Measurements from ENCODE around the gene ADSS1. TPM values are rescaled to one million over a fixed set of nuclear protein-coding genes. Genes with fewer than 3 reads are reported as not detected.

Gene ADSS1
- total RNA-seq, 1 experiment from 2014 or later: 10.0 TPM

DNA sequence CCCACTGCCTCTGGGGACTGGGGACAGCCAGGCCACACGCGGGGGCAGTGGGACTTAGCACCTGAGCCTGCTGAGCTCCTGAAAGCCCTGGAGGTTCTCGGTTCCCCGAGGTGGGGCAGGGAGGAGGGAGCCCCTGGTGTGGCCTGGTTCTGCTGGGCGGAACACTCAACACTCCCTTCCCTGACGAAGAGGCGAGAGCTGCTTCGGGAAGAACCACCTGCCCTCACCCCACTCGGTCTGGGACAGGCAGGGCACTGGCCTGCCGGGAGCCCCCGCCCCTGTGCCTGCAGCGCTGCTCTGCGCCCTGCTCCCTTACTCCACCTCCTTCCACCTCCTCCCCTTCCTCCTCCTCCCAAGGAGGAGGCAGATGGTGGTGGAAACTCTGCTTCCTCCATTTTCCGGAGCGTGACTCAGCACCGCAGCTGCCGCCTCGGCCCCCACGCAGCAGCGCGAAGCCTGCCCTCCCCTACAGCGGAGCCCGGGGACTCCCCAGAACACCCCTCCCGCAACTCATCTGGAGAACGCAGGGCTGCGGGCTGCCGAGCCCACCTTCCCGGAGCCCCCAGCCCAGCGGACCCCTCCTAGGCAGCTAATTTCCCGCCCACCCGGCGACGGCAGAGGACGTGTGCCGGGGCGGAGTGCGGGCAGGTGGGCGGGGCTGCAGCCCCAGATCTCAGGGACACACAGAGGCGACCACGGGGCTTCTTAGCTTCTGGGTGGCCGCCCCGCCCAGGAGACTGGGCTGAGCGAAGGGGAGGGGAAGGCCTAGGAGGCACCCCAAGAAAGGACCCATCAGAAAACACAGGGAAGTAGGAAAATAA, 46.3 kb upstream of the ADSS1 start (continued):
- TF ChIP-seq, protein P1, sequence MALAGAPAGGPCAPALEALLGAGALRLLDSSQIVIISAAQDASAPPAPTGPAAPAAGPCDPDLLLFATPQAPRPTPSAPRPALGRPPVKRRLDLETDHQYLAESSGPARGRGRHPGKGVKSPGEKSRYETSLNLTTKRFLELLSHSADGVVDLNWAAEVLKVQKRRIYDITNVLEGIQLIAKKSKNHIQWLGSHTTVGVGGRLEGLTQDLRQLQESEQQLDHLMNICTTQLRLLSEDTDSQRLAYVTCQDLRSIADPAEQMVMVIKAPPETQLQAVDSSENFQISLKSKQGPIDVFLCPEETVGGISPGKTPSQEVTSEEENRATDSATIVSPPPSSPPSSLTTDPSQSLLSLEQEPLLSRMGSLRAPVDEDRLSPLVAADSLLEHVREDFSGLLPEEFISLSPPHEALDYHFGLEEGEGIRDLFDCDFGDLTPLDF (CRISPR knock-in tag; IDR thresholded peaks at IDR 0.05): no peak
- TF ChIP-seq TEAD4 (CRISPR knock-in tag; IDR thresholded peaks at IDR 0.05) (no peak), ZNF138 (CRISPR knock-in tag; conservative IDR thresholded peaks at IDR 0.05) (no peak), CREM (CRISPR knock-in tag; IDR thresholded peaks at IDR 0.05) (no peak), SOX15 (CRISPR knock-in tag; IDR thresholded peaks at IDR 0.05) (no peak), ZNF232 (CRISPR knock-in tag; IDR thresholded peaks at IDR 0.05) (no peak), NR3C1 (CRISPR knock-in tag; conservative IDR thresholded peaks at IDR 0.05; ENCODE audit: low read depth) (no peak), FOXK1 (CRISPR knock-in tag; IDR thresholded peaks at IDR 0.05) (0 out of 2 replicates have a peak, but pooled peaks have one; percentile 22), MXD4 (CRISPR knock-in tag; IDR thresholded peaks at IDR 0.05; ENCODE audit: borderline replicate concordance) (no peak), PRRX2 (CRISPR knock-in tag; IDR thresholded peaks at IDR 0.05) (no peak), GRHL2 (CRISPR knock-in tag; IDR thresholded peaks at IDR 0.05; ENCODE audit: insufficient replicate concordance, severe bottlenecking) (no peak), EMX1 (CRISPR knock-in tag; IDR thresholded peaks at IDR 0.05) (0 out of 2 replicates have a peak, but pooled peaks have one; percentile 40), ZNF416 (CRISPR knock-in tag; IDR thresholded peaks at IDR 0.05) (peak; percentile 54; the same call in 1 of the 2 replicates)
- TF ChIP-seq, protein P2, sequence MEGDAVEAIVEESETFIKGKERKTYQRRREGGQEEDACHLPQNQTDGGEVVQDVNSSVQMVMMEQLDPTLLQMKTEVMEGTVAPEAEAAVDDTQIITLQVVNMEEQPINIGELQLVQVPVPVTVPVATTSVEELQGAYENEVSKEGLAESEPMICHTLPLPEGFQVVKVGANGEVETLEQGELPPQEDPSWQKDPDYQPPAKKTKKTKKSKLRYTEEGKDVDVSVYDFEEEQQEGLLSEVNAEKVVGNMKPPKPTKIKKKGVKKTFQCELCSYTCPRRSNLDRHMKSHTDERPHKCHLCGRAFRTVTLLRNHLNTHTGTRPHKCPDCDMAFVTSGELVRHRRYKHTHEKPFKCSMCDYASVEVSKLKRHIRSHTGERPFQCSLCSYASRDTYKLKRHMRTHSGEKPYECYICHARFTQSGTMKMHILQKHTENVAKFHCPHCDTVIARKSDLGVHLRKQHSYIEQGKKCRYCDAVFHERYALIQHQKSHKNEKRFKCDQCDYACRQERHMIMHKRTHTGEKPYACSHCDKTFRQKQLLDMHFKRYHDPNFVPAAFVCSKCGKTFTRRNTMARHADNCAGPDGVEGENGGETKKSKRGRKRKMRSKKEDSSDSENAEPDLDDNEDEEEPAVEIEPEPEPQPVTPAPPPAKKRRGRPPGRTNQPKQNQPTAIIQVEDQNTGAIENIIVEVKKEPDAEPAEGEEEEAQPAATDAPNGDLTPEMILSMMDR (IDR thresholded peaks at IDR 0.05): no peak
- TF ChIP-seq, protein P3, sequence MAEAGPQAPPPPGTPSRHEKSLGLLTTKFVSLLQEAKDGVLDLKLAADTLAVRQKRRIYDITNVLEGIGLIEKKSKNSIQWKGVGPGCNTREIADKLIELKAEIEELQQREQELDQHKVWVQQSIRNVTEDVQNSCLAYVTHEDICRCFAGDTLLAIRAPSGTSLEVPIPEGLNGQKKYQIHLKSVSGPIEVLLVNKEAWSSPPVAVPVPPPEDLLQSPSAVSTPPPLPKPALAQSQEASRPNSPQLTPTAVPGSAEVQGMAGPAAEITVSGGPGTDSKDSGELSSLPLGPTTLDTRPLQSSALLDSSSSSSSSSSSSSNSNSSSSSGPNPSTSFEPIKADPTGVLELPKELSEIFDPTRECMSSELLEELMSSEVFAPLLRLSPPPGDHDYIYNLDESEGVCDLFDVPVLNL (CRISPR knock-in tag; IDR thresholded peaks at IDR 0.05; ENCODE audit: borderline replicate concordance, low read depth): no peak; the same call in 1 of the 2 replicates
- TF ChIP-seq, protein P4, sequence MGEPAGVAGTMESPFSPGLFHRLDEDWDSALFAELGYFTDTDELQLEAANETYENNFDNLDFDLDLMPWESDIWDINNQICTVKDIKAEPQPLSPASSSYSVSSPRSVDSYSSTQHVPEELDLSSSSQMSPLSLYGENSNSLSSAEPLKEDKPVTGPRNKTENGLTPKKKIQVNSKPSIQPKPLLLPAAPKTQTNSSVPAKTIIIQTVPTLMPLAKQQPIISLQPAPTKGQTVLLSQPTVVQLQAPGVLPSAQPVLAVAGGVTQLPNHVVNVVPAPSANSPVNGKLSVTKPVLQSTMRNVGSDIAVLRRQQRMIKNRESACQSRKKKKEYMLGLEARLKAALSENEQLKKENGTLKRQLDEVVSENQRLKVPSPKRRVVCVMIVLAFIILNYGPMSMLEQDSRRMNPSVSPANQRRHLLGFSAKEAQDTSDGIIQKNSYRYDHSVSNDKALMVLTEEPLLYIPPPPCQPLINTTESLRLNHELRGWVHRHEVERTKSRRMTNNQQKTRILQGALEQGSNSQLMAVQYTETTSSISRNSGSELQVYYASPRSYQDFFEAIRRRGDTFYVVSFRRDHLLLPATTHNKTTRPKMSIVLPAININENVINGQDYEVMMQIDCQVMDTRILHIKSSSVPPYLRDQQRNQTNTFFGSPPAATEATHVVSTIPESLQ (CRISPR knock-in tag; IDR thresholded peaks at IDR 0.05): no peak
- TF ChIP-seq, protein P5, sequence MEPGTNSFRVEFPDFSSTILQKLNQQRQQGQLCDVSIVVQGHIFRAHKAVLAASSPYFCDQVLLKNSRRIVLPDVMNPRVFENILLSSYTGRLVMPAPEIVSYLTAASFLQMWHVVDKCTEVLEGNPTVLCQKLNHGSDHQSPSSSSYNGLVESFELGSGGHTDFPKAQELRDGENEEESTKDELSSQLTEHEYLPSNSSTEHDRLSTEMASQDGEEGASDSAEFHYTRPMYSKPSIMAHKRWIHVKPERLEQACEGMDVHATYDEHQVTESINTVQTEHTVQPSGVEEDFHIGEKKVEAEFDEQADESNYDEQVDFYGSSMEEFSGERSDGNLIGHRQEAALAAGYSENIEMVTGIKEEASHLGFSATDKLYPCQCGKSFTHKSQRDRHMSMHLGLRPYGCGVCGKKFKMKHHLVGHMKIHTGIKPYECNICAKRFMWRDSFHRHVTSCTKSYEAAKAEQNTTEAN (CRISPR knock-in tag; IDR thresholded peaks at IDR 0.05): no peak
- TF ChIP-seq, protein P6, sequence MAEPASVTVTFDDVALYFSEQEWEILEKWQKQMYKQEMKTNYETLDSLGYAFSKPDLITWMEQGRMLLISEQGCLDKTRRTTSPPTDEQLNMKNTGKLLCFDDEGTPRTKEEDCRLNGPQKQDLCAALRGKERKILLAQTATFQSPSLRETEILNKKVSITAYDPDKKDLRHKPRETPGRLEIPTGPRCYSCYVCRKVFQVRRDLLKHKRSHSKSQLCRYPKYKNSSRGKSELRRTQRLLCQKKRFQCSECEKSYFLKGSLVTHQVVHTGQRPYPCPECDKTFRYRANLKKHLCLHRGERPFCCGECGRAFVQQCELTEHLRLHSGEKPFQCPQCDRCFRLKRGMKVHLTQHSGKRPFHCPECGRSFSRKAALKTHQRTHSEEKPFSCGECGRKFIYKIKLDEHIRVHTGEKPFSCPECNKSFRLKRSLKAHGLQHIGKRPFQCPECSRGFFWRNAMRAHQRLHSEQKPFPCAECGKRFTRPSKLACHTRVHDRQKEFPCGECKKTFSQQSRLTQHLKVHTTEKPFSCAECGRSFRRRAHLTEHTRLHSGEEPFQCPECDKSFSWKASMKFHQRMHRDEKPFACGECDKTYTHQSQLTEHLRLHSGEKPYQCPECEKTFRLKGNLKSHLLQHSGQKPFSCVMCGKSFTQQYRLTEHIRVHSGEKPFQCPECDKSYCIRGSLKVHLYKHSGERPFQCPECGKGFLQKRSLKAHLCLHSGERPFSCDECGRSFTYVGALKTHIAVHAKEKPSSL (CRISPR knock-in tag; conservative IDR thresholded peaks at IDR 0.05): no peak
- TF ChIP-seq, protein P7, sequence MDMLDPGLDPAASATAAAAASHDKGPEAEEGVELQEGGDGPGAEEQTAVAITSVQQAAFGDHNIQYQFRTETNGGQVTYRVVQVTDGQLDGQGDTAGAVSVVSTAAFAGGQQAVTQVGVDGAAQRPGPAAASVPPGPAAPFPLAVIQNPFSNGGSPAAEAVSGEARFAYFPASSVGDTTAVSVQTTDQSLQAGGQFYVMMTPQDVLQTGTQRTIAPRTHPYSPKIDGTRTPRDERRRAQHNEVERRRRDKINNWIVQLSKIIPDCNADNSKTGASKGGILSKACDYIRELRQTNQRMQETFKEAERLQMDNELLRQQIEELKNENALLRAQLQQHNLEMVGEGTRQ (CRISPR knock-in tag; IDR thresholded peaks at IDR 0.05): no peak
- TF ChIP-seq, protein P8, sequence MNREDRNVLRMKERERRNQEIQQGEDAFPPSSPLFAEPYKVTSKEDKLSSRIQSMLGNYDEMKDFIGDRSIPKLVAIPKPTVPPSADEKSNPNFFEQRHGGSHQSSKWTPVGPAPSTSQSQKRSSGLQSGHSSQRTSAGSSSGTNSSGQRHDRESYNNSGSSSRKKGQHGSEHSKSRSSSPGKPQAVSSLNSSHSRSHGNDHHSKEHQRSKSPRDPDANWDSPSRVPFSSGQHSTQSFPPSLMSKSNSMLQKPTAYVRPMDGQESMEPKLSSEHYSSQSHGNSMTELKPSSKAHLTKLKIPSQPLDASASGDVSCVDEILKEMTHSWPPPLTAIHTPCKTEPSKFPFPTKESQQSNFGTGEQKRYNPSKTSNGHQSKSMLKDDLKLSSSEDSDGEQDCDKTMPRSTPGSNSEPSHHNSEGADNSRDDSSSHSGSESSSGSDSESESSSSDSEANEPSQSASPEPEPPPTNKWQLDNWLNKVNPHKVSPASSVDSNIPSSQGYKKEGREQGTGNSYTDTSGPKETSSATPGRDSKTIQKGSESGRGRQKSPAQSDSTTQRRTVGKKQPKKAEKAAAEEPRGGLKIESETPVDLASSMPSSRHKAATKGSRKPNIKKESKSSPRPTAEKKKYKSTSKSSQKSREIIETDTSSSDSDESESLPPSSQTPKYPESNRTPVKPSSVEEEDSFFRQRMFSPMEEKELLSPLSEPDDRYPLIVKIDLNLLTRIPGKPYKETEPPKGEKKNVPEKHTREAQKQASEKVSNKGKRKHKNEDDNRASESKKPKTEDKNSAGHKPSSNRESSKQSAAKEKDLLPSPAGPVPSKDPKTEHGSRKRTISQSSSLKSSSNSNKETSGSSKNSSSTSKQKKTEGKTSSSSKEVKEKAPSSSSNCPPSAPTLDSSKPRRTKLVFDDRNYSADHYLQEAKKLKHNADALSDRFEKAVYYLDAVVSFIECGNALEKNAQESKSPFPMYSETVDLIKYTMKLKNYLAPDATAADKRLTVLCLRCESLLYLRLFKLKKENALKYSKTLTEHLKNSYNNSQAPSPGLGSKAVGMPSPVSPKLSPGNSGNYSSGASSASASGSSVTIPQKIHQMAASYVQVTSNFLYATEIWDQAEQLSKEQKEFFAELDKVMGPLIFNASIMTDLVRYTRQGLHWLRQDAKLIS (CRISPR knock-in tag; IDR thresholded peaks at IDR 0.05; ENCODE audit: borderline replicate concordance): no peak
- TF ChIP-seq, protein P9, sequence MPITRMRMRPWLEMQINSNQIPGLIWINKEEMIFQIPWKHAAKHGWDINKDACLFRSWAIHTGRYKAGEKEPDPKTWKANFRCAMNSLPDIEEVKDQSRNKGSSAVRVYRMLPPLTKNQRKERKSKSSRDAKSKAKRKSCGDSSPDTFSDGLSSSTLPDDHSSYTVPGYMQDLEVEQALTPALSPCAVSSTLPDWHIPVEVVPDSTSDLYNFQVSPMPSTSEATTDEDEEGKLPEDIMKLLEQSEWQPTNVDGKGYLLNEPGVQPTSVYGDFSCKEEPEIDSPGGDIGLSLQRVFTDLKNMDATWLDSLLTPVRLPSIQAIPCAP (CRISPR knock-in tag; IDR thresholded peaks at IDR 0.05): no peak
